GM12891 (cell line): ENCODE measurements around the gene ACSF3.

ENCODE experiments used
- PAX5 ChIP-seq: IDR thresholded peaks from 2 replicates; pipeline ENCODE4 v1.6.1; 2011; ENCODE audit warnings: low read length, moderate library complexity, mild to moderate bottlenecking; ENCODE audit not compliant: insufficient read depth, severe bottlenecking
- POLR2A ChIP-seq: IDR thresholded peaks from 2 replicates; pipeline ENCODE4 v1.6.1; 2011; ENCODE audit warnings: low read depth, low read length, control low read depth
- POLR2AphosphoS5 ChIP-seq: IDR thresholded peaks from 2 replicates; pipeline ENCODE4 v1.6.1; 2011; ENCODE audit warnings: low read depth, low read length, control low read depth
- POU2F2 ChIP-seq: IDR thresholded peaks from 2 replicates; pipeline ENCODE4 v1.6.1; 2011; ENCODE audit warnings: low read depth, mild to moderate bottlenecking, control low read depth, low read length, moderate library complexity
- SPI1 ChIP-seq: IDR thresholded peaks from 2 replicates; pipeline ENCODE4 v1.6.1; 2011; ENCODE audit warnings: low read depth, low read length, control low read depth
- TAF1 ChIP-seq: IDR thresholded peaks from 2 replicates; pipeline ENCODE4 v1.6.1; 2011; ENCODE audit warnings: low read depth, low read length, control low read depth

- TF ChIP-seq POLR2AphosphoS5, result no peak
- TF ChIP-seq POLR2A, result no peak
- TF ChIP-seq SPI1, result no peak
- no peak for TF ChIP-seq PAX5
- TF ChIP-seq TAF1, result no peak
- no peak for TF ChIP-seq POU2F2
These were observed 25.8 kb upstream of the ACSF3 start for GRCh38 chr16:89067677-89068443.
